Activated CD8-positive, alpha-beta memory T cell treated with anti-CD3 and anti-CD28 coated beads for 24 hours (primary cell): ENCODE data around the gene F7.
"Not testable (repeated sequence)": the region's sequence is repeated elsewhere in the genome, so short reads cannot be mapped to it uniquely, and the experiment has no call there.

ENCODE experiments used
- DNase-seq: peaks from one replicate; pipeline ENCODE4 v3.0.0-alpha.2; 2020

F7 gene

DNA sequence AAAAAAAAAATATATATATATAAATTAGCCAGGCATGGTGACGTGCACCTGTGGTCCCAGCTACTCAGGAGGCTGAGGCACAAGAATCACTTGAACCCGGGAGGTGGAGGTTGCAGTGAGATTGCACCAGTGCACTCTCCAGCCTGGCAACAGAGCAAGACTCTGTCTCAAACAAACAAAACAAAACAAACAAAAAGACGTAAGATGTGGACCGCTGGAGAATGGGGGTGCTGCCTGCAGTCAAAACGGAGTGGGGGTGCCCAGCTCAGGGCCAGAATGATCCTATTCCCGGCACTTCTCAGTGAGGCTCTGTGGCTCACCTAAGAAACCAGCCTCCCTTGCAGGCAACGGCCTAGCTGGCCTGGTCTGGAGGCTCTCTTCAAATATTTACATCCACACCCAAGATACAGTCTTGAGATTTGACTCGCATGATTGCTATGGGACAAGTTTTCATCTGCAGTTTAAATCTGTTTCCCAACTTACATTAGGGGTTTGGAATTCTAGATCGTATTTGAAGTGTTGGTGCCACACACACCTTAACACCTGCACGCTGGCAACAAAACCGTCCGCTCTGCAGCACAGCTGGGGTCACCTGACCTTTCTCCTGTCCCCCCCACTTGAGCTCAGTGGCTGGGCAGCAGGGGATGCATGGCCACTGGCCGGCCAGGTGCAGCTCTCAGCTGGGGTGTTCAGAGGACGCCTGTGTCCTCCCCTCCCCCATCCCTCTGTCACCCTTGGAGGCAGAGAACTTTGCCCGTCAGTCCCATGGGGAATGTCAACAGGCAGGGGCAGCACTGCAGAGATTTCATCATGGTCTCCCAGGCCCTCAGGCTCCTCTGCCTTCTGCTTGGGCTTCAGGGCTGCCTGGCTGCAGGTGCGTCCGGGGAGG is at the start of gene F7:
Gene F7 (plus strand): TSS at position 760 of the 889 bp plus-strand sequence. CDS start 51 bp downstream, at position 811.
- no peak for DNase-seq

DNA sequence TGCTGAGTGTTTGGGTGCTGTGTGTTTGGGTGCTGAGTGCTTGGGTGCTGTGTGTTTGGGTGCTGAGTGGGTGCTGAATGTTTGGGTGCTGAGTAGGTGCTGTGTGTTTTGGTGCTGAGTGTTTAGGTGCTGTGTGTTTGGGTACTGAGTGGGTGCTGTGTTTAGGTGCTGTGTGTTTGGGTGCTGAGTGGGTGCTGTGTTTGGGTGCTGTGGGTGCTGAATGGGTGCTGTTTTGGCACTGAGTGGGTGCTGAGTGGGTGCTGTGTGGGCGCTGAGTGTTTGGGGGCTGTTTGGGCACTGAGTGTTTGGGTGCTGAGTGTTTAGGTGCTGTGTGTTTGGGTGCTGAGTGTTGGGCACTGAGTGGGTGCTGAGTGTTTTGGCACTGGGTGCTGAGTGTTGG is 48.5 kb upstream of the F7 start:
- DNase-seq: no peak

DNA sequence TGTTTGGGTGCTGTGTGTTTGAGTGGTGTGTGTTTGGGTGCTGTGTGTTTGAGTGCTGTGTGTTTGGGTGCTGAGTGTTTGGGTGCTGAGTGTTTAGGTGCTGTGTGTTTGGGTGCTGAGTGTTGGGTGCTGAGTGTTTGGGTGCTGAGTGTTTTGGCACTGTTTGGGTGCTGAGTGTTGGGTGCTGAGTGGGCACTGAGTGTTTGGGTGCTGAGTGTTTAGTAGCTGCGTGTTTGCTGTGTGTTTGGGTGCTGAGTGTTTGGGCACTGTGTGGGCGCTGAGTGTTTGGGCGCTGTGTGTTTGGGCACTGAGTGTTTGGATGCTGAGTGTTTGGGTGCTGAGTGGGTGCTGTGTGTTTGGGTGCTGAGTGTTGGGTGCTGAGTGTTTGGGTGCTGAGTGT is 48.0 kb upstream of the F7 start:
- DNase-seq: not testable (repeated sequence)

DNA sequence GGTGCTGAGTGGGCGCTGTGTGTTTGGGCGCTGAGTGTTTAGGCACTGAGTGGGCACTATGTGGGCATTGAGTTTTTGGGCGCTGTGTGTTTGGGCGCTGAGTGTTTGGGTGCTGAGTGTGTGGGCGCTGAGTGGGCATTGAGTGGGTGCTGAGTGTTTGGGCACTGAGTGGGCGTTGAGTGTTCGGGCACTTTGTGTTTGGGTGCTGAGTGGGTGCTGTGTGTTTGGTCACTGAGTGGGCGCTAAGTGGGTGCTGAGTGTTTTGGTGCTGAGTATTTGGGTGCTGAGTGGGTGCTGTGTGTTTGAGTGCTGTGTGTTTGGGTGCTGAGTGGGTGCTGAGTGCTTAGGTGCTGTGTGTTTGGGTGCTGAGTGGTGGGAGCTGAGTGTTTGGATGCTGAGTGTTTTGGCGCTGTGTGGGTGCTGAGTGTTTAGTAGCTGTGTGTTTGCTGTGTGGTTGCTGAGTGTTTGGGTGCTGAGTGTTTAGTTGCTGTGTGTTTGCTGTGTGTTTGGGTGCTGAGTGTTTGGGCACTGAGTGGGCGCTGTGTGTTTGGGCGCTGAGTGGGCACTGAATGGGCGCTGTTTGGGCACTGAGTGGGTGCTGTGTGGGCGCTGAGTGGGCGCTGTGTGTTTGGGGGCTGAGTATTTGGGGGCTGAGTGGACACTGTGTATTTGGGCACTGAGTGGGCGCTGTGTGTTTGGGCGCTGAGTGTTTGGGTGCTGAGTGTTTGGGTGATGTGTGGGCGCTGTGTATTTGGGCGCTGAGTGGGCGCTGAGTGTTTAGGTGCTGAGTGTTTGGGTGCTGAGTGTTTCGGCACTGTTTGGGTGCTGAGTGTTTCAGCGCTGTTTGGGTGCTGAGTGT is 47.2 kb upstream of the F7 start:
- no peak for DNase-seq

DNA sequence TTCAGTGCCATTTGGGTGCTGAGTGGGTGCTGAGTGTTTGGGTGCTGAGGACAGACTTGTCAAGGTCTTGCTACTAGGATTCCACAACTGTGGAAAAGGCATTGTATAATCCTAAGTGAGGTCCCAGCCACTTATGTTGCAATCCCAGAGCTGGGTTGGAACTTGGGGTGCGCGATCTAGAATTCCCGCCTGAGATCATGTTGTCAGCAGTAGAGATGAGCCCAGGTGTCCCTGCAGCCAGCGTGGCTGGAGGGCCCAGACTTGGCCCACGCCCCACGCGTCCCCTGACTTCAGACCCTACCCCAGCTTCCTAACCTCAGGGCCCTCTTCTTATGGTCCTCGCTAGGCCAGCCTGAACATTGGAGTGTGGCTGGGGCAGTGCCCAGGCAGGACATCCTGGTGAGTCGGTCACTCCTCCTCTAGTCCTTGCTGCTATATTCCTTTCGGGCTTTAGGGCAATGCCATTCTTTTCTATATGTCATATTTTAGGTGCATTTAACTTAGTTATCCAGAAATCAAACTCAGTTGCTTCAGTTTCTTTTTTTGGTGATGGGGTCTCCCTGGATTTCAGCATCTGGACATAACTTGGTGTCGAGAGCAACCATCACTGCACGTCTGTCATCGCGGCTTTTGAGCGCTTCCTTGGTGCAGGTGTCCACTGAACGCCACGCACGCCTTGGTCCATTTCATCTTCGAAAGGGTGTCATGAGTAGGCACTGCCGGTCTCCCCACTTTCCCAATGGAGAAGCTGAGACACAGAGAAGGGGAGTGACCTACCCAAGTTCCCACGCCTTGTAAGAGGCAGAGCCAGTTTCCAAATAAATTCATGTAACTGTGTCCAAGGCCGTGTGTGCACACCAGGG is 46.4 kb upstream of the F7 start:
- DNase-seq: no peak

DNA sequence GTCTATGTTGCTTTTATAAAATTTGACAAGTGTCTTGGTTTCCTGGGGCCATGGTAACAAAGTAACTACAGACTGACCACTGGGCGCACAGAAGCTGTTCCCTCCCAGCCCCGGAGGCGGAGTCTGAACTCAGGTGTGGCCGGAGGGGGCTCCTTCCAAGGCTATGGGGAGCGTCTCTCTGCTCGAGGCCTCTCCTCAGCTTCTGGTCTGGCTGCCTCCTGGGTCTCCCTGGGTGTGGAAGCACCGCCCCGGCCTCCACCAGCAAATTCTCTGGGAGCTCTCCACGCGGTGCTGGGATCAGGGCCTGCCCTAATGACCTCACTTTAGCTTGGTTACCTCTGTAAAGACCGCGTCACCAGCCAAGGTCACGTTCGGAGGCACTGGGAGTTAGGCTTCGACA is 45.7 kb upstream of the F7 start:
- DNase-seq: no peak

DNA sequence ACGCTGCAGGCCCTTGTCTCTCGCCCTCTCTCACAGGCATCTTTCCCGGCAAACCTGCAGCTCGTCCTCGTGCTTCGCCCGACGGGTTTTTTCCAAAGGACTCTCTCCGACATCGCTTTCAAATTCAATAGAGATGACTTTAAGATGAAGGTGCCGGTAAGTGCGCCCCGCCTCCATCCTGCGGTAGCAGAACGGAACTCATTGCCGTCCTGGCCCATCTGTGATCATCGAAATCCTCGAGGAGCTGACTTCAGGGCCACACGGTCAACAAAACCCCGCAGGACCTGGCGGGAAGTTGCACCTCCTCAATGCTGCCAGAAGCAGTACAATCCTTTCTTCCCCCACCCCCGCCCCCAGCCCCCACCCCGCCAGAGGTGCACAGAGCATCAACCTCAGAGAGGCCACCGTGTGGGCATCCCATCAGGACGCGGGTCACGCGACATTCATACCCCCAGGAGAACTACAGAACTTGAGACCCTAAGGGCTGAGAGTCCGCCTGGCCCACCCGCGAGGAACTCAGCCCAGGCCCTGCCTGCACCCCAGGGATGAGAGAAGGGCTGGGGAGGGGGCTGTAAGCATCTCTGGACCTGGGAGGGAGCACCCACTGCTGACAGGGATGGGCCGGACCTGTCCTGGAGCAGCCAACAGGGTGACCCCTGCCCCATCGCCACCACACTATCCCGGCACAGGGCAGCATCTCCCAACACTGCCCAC is 44.9 kb upstream of the F7 start:
- no peak for DNase-seq

DNA sequence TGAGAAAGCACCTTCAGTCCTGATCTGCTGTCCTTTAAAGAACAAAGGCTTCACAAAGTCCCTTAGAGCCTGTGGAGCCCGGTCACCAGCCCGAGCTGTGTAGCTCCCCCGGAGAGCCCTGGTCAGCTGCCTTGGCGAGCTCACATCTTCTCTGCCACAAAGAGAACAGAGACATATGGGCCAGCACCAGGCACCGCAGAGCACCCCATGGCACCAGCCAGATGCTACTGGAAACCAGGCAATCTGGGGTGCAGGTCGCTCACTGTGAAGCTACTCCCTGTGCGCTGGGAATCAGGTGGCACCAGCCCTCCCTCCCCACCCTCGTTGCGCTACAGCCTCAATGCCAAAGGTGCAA is 44.3 kb upstream of the F7 start:
- DNase-seq: no peak

DNA sequence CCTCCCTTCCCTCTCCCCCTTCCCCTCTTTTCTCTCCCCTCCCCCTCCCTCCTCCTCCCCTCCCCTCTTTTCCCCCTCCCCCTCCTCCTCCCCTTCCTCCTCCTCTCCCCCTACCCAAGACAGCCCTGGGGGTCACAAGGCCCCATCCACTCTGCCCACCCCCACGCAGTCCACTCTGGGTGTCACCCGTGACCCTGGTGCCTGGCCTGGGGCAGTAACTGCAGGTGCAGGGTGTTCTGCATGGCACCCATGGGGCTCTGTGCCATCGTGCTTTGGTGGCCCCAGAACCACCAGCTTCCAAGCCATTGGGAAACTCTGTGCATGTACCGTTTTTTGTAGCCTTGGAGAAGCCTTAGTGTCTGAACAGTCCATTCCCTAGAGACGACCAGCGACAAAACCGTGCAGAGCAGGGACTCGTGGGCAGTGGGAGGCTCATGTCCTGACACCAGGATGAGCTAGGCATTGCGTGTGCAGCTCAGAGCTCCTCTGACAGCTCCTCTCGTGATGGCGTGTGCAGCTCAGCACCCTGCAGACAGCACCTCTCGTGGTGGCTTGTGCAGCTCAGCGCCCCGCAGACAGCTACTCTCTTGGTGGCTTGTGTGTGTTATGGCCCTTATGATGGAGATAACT is 43.7 kb upstream of the F7 start:
- DNase-seq: no peak

DNA sequence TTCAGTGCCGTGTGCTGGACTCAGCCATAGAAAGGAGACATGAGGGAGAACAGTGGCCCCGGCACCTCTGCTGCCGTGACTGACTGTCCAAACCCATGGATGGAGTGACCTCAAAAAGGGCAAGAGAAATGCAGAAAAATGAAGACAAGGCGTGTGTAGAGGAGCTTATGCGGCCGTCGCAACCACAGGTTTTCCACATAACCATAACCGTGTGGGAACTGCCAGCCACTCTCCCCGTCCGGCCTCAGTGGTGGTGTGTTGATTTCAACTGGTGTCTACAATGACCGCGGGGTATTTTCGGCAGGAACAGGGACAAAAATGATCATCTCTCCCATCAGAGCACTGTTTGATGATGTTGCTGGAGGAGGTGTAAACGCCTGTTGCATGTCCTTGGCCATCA is 42.9 kb upstream of the F7 start:
- DNase-seq: no peak

DNA sequence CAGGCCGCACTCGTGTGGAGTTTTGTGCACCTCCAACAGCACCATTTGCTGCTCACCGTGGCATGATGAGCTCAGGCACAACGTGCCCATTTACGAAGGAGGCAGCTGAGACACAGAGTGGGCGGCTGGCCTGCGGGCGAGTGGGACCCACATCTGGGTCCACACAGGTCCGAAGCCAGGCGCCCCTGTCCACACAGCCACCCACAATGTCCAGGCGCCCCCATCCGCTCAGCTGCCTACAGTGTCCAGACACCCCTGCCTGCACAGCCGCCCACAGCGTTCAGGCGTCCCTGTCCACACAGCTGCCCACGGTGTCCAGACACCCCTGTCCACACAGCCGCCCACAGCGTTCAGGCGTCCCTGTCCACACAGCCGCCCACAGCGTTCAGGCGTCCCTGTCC is 42.5 kb upstream of the F7 start:
- no peak for DNase-seq

DNA sequence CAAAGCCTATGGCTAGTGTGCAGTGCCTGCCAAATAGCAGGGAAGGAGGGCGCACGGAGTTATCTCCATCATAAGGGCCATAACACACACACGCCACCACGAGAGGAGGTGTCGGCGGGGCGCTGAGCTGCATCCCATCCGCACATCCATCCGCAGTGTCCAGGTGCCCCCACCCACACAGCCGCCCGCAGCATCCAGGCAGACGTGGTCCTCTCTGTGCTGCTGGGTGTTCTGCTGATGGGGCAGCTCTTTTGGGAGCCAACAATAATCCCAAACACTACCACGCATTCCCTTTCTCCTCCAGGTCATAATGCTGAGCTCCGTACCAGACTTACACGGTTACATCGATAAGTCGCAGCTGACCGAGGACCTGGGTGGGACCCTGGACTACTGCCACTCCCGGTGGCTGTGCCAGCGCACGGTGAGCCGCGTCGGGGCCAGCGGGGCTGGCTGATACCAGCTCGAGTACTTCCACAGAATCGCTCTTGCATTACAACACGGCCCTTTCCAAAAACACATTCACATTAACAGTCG is 41.5 kb upstream of the F7 start:
- no peak for DNase-seq

DNA sequence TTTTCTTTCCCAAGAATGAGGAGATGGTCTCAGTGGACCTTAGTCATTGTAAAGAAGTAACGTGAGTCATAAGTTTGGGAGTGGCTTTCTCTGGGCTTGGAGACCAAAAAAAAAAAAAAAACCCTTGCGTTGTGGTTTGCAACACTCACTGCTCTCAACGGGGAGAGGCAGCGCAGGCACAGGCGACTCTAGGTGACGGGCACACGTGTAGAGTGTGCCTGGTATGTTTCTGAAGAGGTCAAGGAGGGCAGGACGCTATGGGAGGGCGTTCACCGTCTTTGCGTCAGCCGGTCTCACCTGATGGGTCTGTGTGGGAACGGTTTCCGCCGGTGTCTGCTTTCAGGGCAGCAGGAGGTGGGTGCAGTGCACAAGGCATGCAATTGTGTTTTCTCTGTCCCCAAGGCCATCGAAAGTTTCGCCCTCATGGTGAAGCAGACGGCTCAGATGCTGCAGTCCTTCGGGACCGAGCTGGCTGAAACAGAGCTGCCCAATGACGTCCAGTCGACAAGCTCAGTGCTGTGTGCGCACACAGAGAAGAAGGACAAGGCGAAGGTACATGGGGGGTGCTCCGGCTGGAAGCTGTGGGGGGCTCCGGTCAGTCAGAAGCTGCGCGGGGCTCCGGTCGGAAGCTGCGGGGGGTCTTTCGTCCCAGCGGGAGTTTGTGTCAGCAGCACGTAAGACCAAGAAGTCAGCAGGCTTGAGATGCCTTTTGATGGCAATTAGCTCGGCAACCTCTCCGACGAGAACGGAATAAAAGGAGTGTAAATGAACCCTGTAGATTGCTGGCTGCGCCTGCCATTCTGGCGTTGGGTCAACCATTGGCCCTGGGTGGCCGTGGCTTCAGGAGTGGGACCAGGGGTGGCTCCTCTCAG is 40.8 kb upstream of the F7 start:
- DNase-seq: no peak

DNA sequence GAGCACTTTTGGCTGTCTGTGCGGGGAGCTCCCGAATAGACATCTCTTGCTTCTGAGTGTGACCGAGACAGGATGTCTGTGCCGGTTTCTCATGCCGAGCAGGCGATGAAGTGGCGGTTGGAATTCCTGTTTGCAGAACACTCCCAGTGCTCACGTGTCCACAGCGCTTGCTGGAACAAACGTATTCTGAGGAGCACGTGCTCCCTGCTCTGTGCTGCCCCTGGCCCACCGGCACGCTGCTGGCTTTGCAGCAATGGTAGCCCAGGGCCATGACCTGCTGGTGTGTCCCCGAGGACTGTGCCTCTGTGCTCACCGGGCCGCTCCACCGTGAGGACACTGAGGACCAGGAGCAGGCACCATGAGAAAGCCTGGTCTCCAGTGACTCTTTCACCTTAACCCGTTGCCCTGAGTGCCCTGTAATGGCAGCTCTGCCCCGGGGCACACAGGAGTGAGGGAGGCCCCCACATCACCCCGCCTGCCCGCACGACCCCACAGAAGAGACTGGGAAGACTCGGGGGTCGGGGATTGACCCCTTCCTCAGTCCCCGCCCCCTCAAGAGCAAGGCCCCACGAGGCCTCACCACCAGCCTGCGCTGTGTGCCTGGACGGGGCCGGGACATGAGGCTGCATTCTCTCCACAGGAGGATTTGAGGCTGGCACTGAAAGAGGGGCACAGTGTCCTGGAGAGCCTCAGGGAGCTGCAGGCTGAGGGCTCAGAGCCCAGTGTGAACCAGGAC is 40.0 kb upstream of the F7 start:
- DNase-seq: no peak

DNA sequence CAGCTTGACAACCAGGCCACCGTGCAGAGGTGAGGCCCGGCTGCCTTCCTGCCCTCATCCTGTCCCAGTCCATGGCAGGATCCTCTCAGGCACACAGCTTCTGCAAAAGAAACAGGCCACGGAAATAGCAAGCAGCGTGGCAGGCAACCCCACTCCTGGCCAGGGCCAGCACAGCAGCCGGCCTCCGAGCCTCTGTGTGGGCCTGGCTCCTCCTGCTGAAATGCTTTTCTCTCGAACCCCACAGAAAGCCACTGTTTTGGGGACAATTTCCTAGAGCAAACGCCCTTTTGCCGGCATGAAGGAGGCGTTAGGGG is 39.5 kb upstream of the F7 start:
- DNase-seq: no peak

DNA sequence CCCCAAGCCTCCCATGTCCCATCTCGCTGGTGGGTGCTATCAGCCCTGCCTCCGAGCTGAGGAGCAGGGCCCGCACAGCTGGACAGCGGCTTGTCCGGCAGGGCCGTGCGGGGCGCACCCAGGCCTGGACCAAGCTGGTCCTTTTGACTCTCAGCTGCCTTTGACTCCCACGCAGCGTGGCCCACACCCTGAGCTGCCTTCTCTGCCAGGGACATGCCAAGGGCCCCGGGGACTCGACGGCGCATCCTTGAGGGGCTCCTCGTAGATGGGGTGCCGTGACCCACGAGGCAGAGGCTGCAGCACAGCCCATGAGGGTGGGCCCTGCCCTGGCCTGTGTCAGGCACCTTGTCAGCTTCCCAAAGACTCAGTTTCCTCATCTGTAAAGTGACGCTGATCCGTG is 38.8 kb upstream of the F7 start:
- DNase-seq: no peak

DNA sequence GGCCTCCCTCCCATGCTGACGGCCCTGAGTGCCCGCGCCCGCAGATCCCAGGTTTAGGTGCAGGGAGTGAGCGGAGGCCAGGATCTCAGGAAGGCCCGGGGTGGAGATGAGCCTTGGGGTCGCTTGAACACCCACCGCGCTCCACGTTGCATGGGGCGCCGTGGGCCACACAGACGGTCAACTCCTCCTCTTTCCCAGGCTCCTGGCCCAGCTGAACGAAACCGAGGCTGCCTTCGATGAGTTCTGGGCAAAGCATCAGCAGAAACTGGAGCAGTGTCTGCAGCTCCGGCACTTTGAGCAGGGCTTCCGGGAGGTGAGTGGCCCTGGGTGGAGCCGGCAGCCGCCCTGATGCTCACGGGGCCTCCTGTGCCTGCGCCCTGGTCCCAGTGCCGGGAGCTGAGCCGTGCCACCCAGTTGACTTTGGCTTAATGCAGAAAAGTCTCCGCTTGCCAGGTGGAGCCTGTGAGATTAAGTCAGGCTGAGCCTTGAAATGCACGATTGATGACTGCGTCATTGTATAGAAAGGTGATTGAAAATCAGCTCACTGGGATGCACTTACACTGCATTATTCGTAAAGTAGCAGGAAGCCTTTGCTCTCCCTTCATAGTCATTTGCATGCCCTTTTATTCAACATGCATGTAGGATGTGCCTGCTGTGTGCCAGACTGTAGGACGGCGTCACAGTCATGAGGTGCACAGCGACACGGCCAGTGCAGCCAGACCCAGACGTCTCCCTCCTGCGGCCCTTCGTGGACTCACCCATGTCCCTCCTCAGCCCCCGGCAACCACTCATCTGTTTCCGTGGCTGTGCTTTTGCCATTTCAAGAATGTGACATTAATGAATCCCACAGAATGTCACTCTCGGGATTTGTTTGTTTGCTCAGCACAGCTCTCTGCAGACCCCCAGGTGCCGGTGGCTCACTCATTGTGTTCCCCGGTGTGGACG is 35.5 kb upstream of the F7 start:
- no peak for DNase-seq

DNA sequence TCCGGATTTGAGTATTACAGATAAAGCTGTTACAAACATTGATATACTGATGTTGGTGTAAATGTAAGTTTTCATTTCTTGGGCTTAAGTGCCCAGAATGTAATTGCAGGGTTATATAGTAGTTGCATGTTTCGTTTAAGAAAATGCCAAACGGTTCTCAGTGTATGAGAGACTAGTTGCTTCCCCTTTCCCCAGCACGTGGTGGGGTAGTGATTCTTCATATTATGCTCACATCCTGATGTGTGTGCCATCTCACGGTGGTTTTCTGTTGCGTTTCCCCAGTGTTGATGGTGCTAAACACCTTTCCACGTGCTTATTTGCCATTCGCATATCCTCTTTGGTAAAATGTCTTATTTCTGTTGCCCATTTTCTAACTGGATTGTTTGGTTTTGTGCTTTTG is 34.7 kb upstream of the F7 start:
- no peak for DNase-seq

DNA sequence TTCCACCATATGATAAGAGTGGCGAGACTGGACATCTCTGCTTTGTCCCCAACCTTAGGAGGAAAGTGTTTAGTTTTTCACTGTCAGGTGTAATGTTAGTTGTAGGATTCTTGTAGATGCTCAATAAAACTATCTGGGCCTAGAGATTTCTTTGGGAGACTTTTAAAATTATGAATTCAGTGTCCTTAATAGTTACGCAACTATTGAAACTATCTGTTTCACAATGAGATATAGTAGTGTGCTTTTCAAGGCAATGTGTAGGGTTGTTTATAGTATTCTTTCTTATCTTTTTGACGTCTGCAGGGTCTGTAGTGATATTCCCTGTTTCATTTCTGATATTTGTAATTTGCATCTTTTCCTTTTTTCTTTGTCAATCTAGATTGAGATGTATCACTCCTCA is 33.2 kb upstream of the F7 start:
- no peak for DNase-seq
